Kidney tubule cell (primary cell): Measurements from ENCODE around the gene SYNPO2.

ENCODE experiments used
- DNase-seq: peaks from one replicate; pipeline ENCODE4 v3.0.0-alpha.2; 2018; ENCODE audit warnings: low spot score

The SYNPO2 gene, protein sequence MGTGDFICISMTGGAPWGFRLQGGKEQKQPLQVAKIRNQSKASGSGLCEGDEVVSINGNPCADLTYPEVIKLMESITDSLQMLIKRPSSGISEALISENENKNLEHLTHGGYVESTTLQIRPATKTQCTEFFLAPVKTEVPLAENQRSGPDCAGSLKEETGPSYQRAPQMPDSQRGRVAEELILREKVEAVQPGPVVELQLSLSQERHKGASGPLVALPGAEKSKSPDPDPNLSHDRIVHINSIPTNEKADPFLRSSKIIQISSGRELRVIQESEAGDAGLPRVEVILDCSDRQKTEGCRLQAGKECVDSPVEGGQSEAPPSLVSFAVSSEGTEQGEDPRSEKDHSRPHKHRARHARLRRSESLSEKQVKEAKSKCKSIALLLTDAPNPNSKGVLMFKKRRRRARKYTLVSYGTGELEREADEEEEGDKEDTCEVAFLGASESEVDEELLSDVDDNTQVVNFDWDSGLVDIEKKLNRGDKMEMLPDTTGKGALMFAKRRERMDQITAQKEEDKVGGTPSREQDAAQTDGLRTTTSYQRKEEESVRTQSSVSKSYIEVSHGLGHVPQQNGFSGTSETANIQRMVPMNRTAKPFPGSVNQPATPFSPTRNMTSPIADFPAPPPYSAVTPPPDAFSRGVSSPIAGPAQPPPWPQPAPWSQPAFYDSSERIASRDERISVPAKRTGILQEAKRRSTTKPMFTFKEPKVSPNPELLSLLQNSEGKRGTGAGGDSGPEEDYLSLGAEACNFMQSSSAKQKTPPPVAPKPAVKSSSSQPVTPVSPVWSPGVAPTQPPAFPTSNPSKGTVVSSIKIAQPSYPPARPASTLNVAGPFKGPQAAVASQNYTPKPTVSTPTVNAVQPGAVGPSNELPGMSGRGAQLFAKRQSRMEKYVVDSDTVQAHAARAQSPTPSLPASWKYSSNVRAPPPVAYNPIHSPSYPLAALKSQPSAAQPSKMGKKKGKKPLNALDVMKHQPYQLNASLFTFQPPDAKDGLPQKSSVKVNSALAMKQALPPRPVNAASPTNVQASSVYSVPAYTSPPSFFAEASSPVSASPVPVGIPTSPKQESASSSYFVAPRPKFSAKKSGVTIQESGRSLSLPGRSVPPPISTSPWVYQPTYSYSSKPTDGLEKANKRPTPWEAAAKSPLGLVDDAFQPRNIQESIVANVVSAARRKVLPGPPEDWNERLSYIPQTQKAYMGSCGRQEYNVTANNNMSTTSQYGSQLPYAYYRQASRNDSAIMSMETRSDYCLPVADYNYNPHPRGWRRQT

DNA sequence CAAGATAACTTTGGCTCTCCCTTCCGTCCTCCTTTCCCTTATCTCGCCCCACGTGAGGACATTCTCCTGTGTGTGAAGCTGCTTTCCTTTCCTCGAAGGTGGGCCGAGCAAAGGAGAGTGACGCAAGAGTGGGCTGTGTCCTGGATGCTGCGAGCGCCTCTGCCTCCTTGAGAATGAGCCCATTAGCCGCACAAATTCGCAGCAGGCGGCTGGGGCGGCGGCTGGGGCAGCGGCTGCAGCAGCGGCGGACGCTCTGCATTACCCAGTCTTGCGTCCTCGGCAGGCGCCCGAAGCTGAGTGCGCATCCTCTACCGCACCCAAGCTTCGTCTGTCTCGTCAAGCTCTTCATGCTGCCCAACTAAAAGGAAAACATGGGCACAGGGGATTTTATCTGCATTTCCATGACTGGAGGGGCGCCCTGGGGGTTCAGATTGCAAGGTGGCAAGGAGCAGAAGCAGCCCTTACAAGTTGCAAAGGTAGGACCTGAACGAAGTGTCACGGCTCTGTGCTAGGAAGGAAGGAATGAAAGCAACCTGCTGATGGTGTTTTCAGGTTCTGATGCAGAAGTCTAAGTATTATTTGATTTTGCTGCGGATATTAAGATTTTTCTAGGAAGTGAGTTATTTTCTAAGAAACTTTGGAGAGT lies at the start of gene SYNPO2:
Gene SYNPO2 (plus strand): TSS at position 189 of the 646 bp plus-strand sequence. CDS start 183 bp downstream, at position 372.
- DNase-seq: peak; percentile 77

DNA sequence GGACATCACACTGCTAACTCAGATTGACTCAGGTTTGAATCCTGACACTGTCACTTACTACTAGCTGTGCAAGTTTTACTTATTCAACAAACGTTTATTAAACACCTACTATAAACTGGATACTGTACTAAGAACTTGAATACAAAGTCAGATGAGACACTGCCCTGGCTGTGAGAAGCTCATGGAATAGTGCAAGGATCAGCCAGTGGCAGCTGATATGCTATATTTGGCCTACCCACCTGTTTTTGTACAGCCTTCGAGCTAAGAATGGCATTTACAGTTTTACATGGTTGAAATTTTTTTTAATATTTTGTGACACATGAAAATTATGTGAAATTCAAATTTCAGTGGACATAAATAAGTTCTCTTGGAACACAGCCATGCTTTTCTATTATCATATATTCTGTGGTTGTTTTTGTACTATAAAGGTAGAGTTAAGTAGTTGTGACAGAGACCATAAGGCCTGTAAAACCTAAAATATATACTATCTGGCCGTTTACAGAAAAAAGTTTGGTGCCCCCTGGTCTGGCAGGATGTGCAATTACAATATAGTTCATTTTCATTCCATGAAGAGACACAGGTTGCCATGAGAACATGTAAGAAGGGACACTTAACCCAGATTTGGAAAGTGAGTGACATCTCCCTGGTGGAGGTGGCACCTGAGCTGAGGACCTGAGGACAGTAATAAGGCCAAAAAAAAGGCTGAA lies 49.3 kb upstream of the SYNPO2 start:
- no peak for DNase-seq

- DNase-seq: peak; percentile 83
Observed at GRCh38 chr4:118842055-118842454, 46.6 kb upstream of the SYNPO2 start.

GRCh38 chr4:118843237-118843636 lies 45.4 kb upstream of the SYNPO2 start:
- no peak for DNase-seq

GRCh38 chr4:118845552-118846050 lies 43.1 kb upstream of the SYNPO2 start:
- DNase-seq: no peak

DNA sequence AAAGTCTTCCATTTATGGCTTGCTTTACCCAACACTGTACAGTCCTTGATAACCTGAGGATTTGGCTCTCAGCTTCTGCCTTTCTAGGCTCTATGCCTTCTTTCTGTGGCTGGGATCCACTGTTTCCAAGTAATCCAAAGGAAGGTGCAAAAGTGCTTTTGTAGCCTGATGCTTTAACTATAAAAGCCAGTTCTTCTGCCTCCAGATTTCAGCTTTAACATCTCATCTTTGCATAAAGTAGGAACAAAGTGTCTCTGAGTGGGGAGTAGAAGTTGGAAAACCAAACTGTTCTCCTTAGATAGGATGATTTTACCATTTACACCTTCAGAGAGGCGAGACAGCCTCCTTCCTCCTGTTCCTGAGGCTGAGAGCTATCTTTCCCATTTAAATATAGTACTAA lies 41.7 kb upstream of the SYNPO2 start:
- no peak for DNase-seq

- no peak for DNase-seq
Observed at GRCh38 chr4:118848242-118848641, 40.4 kb upstream of the SYNPO2 start.

GRCh38 chr4:118848901-118849300 lies 39.8 kb upstream of the SYNPO2 start:
- DNase-seq: no peak

DNA sequence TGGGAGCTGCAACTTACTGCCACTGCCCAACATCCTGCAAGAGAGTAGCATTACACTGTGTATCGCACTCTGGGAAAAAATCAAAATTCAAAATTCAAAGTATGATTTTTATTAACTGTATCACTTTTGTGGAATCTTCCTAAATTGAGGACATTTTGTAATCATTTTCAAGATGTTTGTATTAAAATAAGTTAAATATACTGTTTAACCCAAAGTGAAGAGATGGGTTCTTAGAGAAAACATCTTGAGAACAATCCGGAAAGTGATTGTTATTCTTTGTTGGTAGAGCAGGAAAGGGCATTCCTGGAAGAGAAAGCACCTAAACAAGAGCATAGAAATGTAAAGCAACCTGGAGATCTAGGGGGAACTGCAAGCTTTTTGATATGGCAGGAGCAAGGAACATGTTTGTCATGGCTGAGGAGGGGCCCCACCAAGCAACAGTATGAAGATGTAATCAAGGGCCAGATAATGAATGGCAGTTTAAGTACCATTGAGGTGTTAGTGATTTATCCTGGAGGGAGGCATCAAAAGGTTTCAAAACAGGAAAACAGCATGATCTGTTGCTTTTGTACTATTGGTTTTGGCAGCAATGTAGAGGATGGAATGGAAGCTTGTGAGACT lies 38.7 kb upstream of the SYNPO2 start:
- DNase-seq: no peak

DNA sequence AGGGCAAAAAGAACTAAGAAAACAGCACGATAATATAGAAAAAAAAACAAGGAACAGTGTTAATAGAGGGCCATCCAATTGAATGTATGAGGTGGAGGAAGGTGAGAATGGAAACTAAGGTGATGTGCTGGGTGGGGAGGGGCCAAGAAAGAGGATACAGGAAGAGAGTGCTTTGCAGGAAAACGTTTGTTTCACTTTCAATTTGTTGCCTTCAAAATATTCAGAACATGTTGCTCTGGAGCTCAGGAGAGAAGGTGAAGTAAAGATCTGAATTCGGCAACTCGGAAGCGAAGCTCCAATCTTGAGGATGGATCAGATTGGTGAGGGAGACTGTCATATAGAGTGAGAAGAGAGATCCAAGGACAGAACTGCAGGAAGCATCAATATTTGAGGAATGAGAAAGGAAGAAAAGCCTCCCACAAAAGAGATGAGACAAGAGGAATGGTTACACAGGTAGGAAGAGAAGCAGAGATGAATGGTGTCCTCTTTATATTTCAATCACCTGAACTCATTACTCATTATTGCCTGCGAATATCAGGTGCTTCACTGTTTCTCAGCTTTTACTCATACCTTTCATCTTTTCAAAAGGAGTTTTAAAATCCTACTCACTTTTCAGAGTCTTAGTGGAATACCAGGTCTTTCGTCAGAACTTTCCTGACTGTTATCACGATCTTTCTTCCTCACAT lies 38.0 kb upstream of the SYNPO2 start:
- DNase-seq: peak; percentile 60

- DNase-seq: no peak
Observed at GRCh38 chr4:118857760-118858159, 30.9 kb upstream of the SYNPO2 start.

DNA sequence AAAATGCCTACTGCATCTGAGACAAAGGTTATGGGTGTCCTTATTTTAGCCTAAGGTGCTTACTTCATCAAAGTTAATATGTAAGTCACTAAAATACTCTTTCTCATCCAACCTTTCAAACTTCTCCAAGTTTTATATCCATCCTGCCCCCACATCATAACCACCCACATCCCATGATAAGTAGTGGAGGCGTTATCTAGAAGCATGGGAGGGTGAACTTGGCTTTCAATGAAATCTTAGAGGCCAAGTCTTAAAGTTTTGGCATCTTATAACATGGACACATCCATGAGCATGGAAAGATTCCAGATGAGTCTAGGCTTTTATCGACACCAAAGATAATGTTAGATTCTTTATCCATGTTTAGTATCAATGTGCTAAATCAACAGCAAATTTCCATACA lies 29.9 kb upstream of the SYNPO2 start:
- no peak for DNase-seq

DNA sequence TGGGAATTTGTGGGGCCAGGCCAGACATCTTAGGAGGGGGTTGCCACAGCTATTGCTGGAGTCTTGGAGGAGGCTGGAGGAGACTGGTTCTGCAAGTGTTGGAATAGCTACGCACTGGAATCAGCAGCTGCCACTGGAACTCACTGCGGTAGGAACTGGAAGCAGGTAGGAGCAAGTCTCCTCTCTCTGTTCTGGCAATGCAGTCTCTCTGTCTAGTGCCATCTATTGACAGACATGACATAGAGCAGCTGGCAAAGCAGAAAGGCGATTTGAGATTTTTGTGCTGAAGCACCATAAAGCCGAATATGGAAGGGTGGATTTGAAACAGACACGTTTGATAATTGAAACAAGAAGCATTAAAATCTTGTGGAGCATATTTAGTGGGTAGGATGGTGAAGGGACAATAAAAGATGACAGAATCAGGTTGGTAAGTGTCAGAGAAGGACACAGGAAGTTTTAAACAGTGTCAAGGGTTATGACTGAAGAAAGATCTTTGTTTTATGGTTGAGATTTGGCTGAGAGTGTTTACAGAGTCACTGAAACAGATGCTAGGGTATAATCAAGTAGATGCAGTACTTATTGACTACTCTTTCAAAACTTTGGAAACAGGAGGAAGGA lies 23.5 kb upstream of the SYNPO2 start:
- peak; percentile 72 for DNase-seq

DNA sequence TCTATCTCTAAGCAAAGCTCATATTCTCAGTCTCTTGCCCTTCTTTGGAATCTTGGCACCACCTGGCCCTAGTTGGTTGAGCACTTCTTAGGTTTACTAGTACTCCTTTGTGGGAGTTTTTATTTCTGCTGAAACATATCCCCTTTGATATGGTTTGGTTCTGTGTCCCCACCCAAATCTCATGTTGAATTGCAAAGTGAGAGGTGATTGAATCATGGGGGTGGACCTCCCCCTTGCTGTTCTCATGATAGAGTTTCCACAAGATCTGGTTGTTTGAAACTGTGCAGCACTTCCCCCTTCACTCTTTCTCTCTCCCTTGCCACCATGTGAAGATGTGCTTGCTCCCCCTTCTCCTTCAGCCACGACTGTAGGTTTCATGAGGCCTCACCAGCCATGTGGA lies 22.2 kb upstream of the SYNPO2 start:
- DNase-seq: no peak

DNA sequence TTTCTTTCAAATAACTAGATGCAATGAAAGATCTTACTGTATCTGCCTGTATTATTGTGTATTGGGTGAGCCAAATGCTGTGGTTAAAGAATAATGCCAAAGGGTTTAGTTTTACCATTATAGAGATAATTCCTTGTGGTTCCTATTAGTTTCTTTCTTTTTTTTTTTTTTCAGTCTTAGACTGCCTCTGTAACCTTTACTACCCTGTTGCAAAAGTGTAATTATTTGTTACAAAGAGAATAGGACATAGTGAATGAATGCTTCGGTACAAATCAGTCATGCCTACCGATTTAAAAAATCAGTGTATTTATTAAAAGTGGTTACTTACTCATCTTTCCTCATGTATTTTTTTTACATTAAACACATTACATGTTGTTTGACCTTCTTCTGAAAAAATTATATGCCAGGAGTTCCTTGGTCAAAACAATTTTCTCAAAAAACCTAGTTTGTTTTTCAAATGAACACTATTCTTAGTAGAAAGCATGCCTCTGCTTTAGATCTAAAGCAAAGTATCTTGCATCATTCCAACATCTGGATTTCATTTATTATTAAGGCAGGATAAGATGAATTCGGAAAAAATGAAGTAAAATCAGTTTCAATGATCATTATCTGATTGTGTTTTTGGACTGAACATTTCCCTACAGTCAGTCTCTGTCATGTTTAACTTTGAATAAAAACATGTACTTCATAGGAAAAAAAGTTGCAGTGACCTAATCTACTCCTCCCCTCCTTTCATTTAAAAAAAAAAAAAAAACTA lies 21.2 kb upstream of the SYNPO2 start:
- no peak for DNase-seq

DNA sequence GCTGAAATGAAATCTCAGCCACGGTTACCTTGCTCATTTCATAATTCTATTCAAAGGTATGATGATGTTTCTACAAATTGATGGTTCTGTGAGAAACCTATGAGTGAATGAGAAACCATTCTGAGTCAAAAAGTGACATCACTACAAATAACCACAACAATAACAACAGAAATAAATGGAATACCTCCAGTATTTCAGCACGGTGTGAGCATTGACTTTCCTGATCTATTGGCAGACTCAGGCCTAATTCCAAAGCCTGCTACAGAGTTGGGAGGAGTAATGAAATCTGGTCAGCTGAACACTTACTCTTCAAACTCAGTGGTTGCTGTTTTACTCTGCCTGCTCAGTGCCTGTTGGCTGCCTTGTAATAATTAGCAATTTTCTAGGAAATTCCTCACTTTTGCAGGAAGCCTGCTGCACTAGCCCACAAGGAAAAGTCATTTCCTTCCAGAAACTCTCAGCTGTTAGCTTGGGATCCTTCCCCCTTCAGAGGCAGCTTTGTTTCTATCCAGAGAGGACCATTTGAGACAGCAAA lies 18.8 kb upstream of the SYNPO2 start:
- peak; percentile 44 for DNase-seq

DNA sequence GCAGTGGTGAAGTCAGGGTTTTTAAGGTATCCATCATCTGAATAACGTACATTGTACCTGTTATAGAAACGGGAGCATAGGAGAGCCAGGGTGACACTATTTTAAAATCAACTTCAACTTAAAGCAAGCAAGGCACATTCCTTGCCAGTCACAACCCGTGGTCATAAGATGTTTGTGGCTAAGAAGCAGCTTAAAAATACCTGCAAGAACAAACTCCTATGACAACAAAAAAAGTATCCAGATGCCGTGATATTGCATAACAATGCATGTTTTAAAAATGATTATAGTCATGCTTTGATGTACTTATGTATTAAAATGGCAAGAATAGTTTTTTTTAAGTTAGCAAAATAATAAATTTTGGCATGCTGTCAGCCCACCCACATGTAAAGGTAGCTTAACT lies 16.5 kb upstream of the SYNPO2 start:
- no peak for DNase-seq

- DNase-seq: no peak
Observed at GRCh38 chr4:118877797-118878196, 10.9 kb upstream of the SYNPO2 start.
